ENCODE data around the gene RANGRF. TPM values are rescaled to one million over a fixed set of nuclear protein-coding genes. Genes with fewer than 3 reads are reported as not detected.

The RANGRF gene
- total and polyA plus RNA-seq, 2 donors (not counting 1 experiment from before 2014, with no cell fraction given) = 48.8 to 83.2 TPM

DNA sequence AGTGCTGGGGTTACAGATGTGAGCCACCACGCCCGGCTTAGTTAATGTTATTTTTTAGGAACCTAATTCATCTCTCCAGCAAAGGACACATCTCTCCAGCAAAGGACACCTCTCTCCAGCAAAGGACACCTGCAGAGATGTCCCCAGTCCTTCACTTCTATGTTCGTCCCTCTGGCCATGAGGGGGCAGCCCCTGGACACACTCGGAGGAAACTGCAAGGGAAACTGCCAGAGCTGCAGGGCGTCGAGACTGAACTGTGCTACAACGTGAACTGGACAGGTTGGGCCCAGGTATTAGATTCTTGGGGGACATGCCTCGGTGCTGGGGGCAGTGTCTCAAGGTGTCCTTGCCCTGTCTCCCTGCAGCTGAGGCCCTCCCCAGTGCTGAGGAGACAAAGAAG is 34.7 kb upstream of the RANGRF start:
- Histone ChIP-seq H3K27ac (ENCODE audit: low read length in 2 of 2) (no peak overlapping the region), H3K4me2 (replicated peaks; ENCODE audit: low read depth, low read length, poor library complexity, severe bottlenecking) (no peak overlapping the region), H3K36me3 (replicated peaks in 1 of 2; ENCODE audit: control extremely low read depth in 1 of 2, control insufficient read depth in 1 of 2, extremely low read depth in 1 of 2, insufficient read depth in 2 of 2, low read length in 1 of 2) (peaks cover 2 to 39% of the 10 kb centered on the region in 2 experiments), H4K20me1 (ENCODE audit: control insufficient read depth, insufficient read depth, low read length, poor library complexity, severe bottlenecking) (no peaks in the 10 kb centered on the region), H3K4me3 (ENCODE audit: control extremely low read depth in 1 of 5, extremely low read depth in 1 of 5, insufficient read depth in 1 of 5, low read depth in 2 of 5, low read length in 4 of 5) (no peak overlapping the region), H2AFZ (ENCODE audit: insufficient read depth, low read depth, low read length, poor library complexity, severe bottlenecking) (no peak overlapping the region), H3K9ac (ENCODE audit: low read length) (no peak overlapping the region), H3K9me3 (ENCODE audit: control extremely low read depth in 1 of 3, control insufficient read depth in 2 of 3, insufficient read depth in 1 of 3, low read length in 2 of 3) (no peaks in the 10 kb centered on the region), H3K27me3 (replicated peaks in 1 of 4; ENCODE audit: control extremely low read depth in 1 of 4, control insufficient read depth in 3 of 4, insufficient read depth in 4 of 4, low read length in 3 of 4) (no peaks in the 10 kb centered on the region), H3K4me1 (ENCODE audit: control insufficient read depth in 2 of 2, insufficient read depth in 2 of 2, low read length in 2 of 2) (peaks cover 8 to 11% of the 10 kb centered on the region in 2 donors), H3K79me2 (ENCODE audit: control insufficient read depth, insufficient read depth, low read length) (peaks cover 29% of the 10 kb centered on the region)
- Mint-ChIP-seq H3K27me3 (no peaks in the 10 kb centered on the region), H3K4me3 (no peak overlapping the region), H3K4me1 (peaks cover 16% of the 10 kb centered on the region), H3K27ac (no peak overlapping the region), H3K9me3 (ENCODE audit: insufficient read depth) (no peaks in the 10 kb centered on the region)
- ChIA-PET CTCF (interaction anchor here (1.0 kb wide), 1 partner anchor 47 kb away, joined by 4 read pairs; no protein-coding TSS in a partner anchor), POLR2A (no interaction called here)
- TF ChIP-seq EZH2 (IDR thresholded peaks at IDR 0.05; ENCODE audit: borderline replicate concordance, insufficient read depth, low read depth, low read length, poor library complexity, severe bottlenecking) = no peak
- TF ChIP-seq, protein P1, sequence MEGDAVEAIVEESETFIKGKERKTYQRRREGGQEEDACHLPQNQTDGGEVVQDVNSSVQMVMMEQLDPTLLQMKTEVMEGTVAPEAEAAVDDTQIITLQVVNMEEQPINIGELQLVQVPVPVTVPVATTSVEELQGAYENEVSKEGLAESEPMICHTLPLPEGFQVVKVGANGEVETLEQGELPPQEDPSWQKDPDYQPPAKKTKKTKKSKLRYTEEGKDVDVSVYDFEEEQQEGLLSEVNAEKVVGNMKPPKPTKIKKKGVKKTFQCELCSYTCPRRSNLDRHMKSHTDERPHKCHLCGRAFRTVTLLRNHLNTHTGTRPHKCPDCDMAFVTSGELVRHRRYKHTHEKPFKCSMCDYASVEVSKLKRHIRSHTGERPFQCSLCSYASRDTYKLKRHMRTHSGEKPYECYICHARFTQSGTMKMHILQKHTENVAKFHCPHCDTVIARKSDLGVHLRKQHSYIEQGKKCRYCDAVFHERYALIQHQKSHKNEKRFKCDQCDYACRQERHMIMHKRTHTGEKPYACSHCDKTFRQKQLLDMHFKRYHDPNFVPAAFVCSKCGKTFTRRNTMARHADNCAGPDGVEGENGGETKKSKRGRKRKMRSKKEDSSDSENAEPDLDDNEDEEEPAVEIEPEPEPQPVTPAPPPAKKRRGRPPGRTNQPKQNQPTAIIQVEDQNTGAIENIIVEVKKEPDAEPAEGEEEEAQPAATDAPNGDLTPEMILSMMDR (IDR thresholded peaks at IDR 0.05) = no peak
- intact Hi-C loops (cut with micrococcal nuclease) = no loop called here
- DNase-seq (no peak), ATAC-seq (ENCODE audit: low read depth) (no peak)
- WGBS (ENCODE audit: insufficient coverage) = 84% methylated on average over 6 of the region's 8 CpGs

DNA sequence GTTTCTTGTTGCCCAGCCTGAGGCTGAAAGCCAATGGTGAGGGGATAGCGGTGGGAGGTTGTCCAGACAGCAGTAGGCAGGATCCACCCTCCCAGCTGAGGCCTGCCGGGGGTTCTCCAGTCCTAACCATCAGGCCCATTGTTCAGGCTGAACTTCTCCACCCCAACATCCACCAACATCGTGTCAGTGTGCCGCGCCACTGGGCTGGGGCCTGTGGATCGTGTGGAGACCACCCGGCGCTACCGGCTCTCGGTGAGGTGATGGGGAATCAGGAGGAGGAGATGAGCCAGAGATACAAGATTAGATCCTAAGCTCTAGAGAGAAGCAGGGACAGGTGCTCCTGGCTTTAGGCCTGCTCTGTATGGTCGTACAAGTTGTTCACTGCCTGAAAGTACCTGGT is 33.6 kb upstream of the RANGRF start:
- no peak overlapping the region for H3K4me2 ChIP-seq (replicated peaks; ENCODE audit: low read depth, low read length, poor library complexity, severe bottlenecking)
- H3K9ac ChIP-seq (ENCODE audit: low read length) = no peak overlapping the region
- no peaks in the 10 kb centered on the region for H3K9me3 ChIP-seq (ENCODE audit: control extremely low read depth in 1 of 3, control insufficient read depth in 2 of 3, insufficient read depth in 1 of 3, low read length in 2 of 3)
- WGBS (ENCODE audit: insufficient coverage) = 95% methylated on average over 3 of the region's 11 CpGs
- ChIA-PET POLR2A (no interaction called here), CTCF (no interaction called here)
- H3K36me3 ChIP-seq (replicated peaks in 1 of 2; ENCODE audit: control extremely low read depth in 1 of 2, control insufficient read depth in 1 of 2, extremely low read depth in 1 of 2, insufficient read depth in 2 of 2, low read length in 1 of 2) = peaks cover 2 to 39% of the 10 kb centered on the region in 2 experiments
- Mint-ChIP-seq H3K27me3 (no peaks in the 10 kb centered on the region), H3K9me3 (ENCODE audit: insufficient read depth) (no peaks in the 10 kb centered on the region), H3K4me1 (peaks cover 9% of the 10 kb centered on the region), H3K27ac (no peak overlapping the region), H3K4me3 (no peak overlapping the region)
- no peak overlapping the region for H3K4me3 ChIP-seq (ENCODE audit: control extremely low read depth in 1 of 5, extremely low read depth in 1 of 5, insufficient read depth in 1 of 5, low read depth in 2 of 5, low read length in 4 of 5)
- ATAC-seq (ENCODE audit: low read depth) (no peak), DNase-seq (no peak)
- H3K4me1 ChIP-seq (ENCODE audit: control insufficient read depth in 2 of 2, insufficient read depth in 2 of 2, low read length in 2 of 2) = peaks cover 2 to 4% of the 10 kb centered on the region in 2 donors
- H2AFZ ChIP-seq (ENCODE audit: insufficient read depth, low read depth, low read length, poor library complexity, severe bottlenecking) = no peak overlapping the region
- H3K27ac ChIP-seq (ENCODE audit: low read length in 2 of 2) = no peak overlapping the region
- TF ChIP-seq, protein P1 (IDR thresholded peaks at IDR 0.05) = no peak
- no peak for TF ChIP-seq EZH2 (IDR thresholded peaks at IDR 0.05; ENCODE audit: borderline replicate concordance, insufficient read depth, low read depth, low read length, poor library complexity, severe bottlenecking)
- H3K27me3 ChIP-seq (replicated peaks in 1 of 4; ENCODE audit: control extremely low read depth in 1 of 4, control insufficient read depth in 3 of 4, insufficient read depth in 4 of 4, low read length in 3 of 4) = no peaks in the 10 kb centered on the region
- intact Hi-C loops (cut with micrococcal nuclease) = no loop called here
- no peaks in the 10 kb centered on the region for H4K20me1 ChIP-seq (ENCODE audit: control insufficient read depth, insufficient read depth, low read length, poor library complexity, severe bottlenecking)
- peaks cover 22% of the 10 kb centered on the region for H3K79me2 ChIP-seq (ENCODE audit: control insufficient read depth, insufficient read depth, low read length)

Data from B cell (primary cell).